H1 (cell line): ENCODE data around the gene PACSIN1. TPM values are rescaled to one million over a fixed set of nuclear protein-coding genes. Genes with fewer than 3 reads are reported as not detected.
A peak's percentile ranks its signal among the peaks of the same experiment; 100 is the strongest.

Experiments used
- CTCF ChIA-PET: fragments of 300-600 bp; sonication (Branson Sonifier 250); formaldehyde crosslinking; loops from one replicate; lab custom pipeline; 2021; ENCODE audit not compliant: partially characterized antibody; lab: Charles Lee
- POLR2A ChIA-PET: fragments of 300-600 bp; sonication (Branson Sonifier 250); formaldehyde crosslinking; loops from one replicate; lab custom pipeline; 2021; ENCODE audit warnings: inconsistent platforms; ENCODE audit not compliant: partially characterized antibody; lab: Charles Lee
- DNase-seq, 2 experiments: peaks; one replicate each; pipeline versions ENCODE4 v3.0.0 to v3.0.0-alpha.2; 2010 to 2022; ENCODE audit warnings: low spot score in 2 of 2, low read depth in 1 of 2, mixed read lengths in 1 of 2
- FAIRE-seq: peaks from 2 replicates; lab custom pipeline; 2011; peaks lifted over from hg19 to GRCh38; lab: Jason Lieb, UNC
- H2AFZ ChIP-seq: 2 replicates; pipeline ENCODE4 v1.8.1; 2012; ENCODE audit warnings: low read length, inconsistent platforms
- H2AK5ac ChIP-seq: 2 replicates; pipeline ENCODE4 v1.6.1; 2013; ENCODE audit warnings: low read depth, low read length
- H2BK120ac ChIP-seq: replicated peaks from 2 replicates; pipeline ENCODE3; 2013; ENCODE audit warnings: low read depth, low read length, inconsistent platforms
- H2BK12ac ChIP-seq: 2 replicates; pipeline ENCODE4 v1.6.1; 2013; ENCODE audit warnings: low read depth, low read length
- H2BK15ac ChIP-seq: 2 replicates; pipeline ENCODE4 v1.6.1; 2013; ENCODE audit warnings: low read length
- H2BK20ac ChIP-seq: 2 replicates; pipeline ENCODE4 v1.6.1; 2013; ENCODE audit warnings: low read length
- H2BK5ac ChIP-seq: 2 replicates; pipeline ENCODE4 v1.6.1; 2013; ENCODE audit warnings: low read depth, low read length
- H3K14ac ChIP-seq: 2 replicates; pipeline ENCODE4 v1.6.1; 2013; ENCODE audit warnings: inconsistent platforms; ENCODE audit not compliant: insufficient read length
- H3K18ac ChIP-seq: 2 replicates; pipeline ENCODE4 v1.6.1; 2013; ENCODE audit warnings: low read length; ENCODE audit errors: extremely low read depth
- H3K23ac ChIP-seq: 2 replicates; pipeline ENCODE4 v1.6.1; 2013; ENCODE audit warnings: inconsistent platforms; ENCODE audit not compliant: insufficient read length
- H3K23me2 ChIP-seq: 2 replicates; pipeline ENCODE4 v1.6.1; 2013; ENCODE audit warnings: low read depth, low read length
- H3K27ac ChIP-seq: 2 replicates; pipeline ENCODE4 v1.6.1; 2011; ENCODE audit warnings: low read depth, low read length, inconsistent platforms
- H3K27me3 ChIP-seq, 4 experiments: replicated peaks in 1 of 4; 1 replicate in 1 of 4; 2 replicates in 3 of 4; pipeline versions ENCODE4 v1.6.1 to v1.8.1; 2011 to 2013; ENCODE audit warnings: low read length in 3 of 4, mild to moderate bottlenecking in 3 of 4, inconsistent platforms in 2 of 4, mixed read lengths in 2 of 4, moderate library complexity in 1 of 4; ENCODE audit not compliant: control insufficient read depth in 3 of 4, insufficient read depth in 3 of 4; ENCODE audit errors: extremely low read depth in 1 of 4
- H3K36me3 ChIP-seq, 4 experiments: 2 replicates each; pipeline versions ENCODE4 v1.6.1 to v1.8.1; 2011 to 2013; ENCODE audit warnings: mild to moderate bottlenecking in 4 of 4, low read length in 3 of 4, moderate library complexity in 2 of 4, control low read depth in 1 of 4, inconsistent platforms in 1 of 4; ENCODE audit not compliant: insufficient read depth in 4 of 4, control insufficient read depth in 2 of 4
- H3K4ac ChIP-seq: replicated peaks from 2 replicates; pipeline ENCODE3; 2013; ENCODE audit warnings: low read length, low read depth, mixed read lengths, inconsistent platforms; ENCODE audit not compliant: insufficient read length
- H3K4me1 ChIP-seq, 4 experiments: replicated peaks in 1 of 4; 1 replicate in 1 of 4; 2 replicates in 3 of 4; pipeline versions ENCODE4 v1.6.1 to v1.8.1; 2011 to 2013; ENCODE audit warnings: low read length in 3 of 4, inconsistent platforms in 2 of 4, mixed read lengths in 1 of 4; ENCODE audit not compliant: insufficient read depth in 4 of 4, control insufficient read depth in 3 of 4
- H3K4me2 ChIP-seq, 2 experiments: 2 replicates each; pipeline versions ENCODE4 v1.6.1 to v1.8.1; 2011 to 2013; ENCODE audit warnings: low read depth in 2 of 2, low read length in 2 of 2, control low read depth in 1 of 2, inconsistent platforms in 1 of 2, mild to moderate bottlenecking in 1 of 2; ENCODE audit not compliant: insufficient read depth in 1 of 2
- H3K4me3 ChIP-seq, 4 experiments: fragments of 200-600, 300-600 bp in 1 of 4; sonication (generic), shearing (Covaris generic), sonication (Bioruptor Twin) in 1 of 4; 2 replicates each; pipeline versions ENCODE4 v1.5.1 to v1.8.1; 2011 to 2016; ENCODE audit warnings: low read length in 4 of 4, low read depth in 3 of 4, control low read depth in 2 of 4, inconsistent platforms in 2 of 4, mild to moderate bottlenecking in 2 of 4, mixed read lengths in 1 of 4, moderate library complexity in 1 of 4; ENCODE audit not compliant: insufficient read depth in 2 of 4; ENCODE audit errors: extremely low read depth in 1 of 4
- H3K56ac ChIP-seq: replicated peaks from 2 replicates; pipeline ENCODE3; 2013; ENCODE audit warnings: low read depth, mild to moderate bottlenecking, mixed read lengths, low read length, inconsistent platforms; ENCODE audit not compliant: insufficient read length
- H3K79me1 ChIP-seq: 2 replicates; pipeline ENCODE4 v1.6.1; 2013; ENCODE audit warnings: low read depth, low read length, control low read depth
- H3K79me2 ChIP-seq, 2 experiments: 2 replicates each; pipeline versions ENCODE4 v1.6.1 to v1.8.1; 2012 to 2013; ENCODE audit warnings: low read length in 2 of 2, mild to moderate bottlenecking in 2 of 2, inconsistent platforms in 1 of 2; ENCODE audit not compliant: insufficient read depth in 2 of 2, control insufficient read depth in 1 of 2
- H3K9ac ChIP-seq, 4 experiments: replicated peaks in 1 of 4; 1 replicate in 1 of 4; 2 replicates in 3 of 4; pipeline versions ENCODE4 v1.6.1 to v1.8.1; 2011 to 2013; ENCODE audit warnings: low read depth in 3 of 4, low read length in 3 of 4, control low read depth in 2 of 4, mild to moderate bottlenecking in 2 of 4, moderate library complexity in 2 of 4, inconsistent platforms in 1 of 4; ENCODE audit errors: extremely low read depth in 1 of 4
- H3K9me3 ChIP-seq, 2 experiments: 2 replicates each; pipeline versions ENCODE4 v1.6.1 to v1.8.1; 2012 to 2013; ENCODE audit warnings: mild to moderate bottlenecking in 2 of 2, moderate library complexity in 2 of 2, control low read depth in 1 of 2, inconsistent platforms in 1 of 2, low read depth in 1 of 2, low read length in 1 of 2, mixed read lengths in 1 of 2; ENCODE audit not compliant: insufficient read depth in 2 of 2
- H4K20me1 ChIP-seq, 2 experiments: replicated peaks in 1 of 2; 2 replicates each; pipeline versions ENCODE3 to v1.8.1; 2011 to 2013; ENCODE audit warnings: inconsistent platforms in 2 of 2, low read length in 2 of 2, mild to moderate bottlenecking in 1 of 2; ENCODE audit not compliant: insufficient read depth in 2 of 2, control insufficient read depth in 1 of 2
- H4K5ac ChIP-seq: 2 replicates; pipeline ENCODE4 v1.6.1; 2013; ENCODE audit warnings: low read length, low read depth, mixed read lengths, inconsistent platforms; ENCODE audit not compliant: insufficient read length
- H4K8ac ChIP-seq: 2 replicates; pipeline ENCODE4 v1.8.0; 2013; ENCODE audit warnings: mild to moderate bottlenecking, moderate library complexity, low read length, inconsistent platforms; ENCODE audit not compliant: insufficient read depth; ENCODE audit errors: extremely low read depth
- H4K91ac ChIP-seq: replicated peaks from 2 replicates; pipeline ENCODE3; 2013; ENCODE audit warnings: low read length, mixed read lengths, inconsistent platforms; ENCODE audit not compliant: insufficient read length
- CBX5 ChIP-seq: fragments of 300-800, 300-1000 bp; sonication (generic); IDR thresholded peaks from 2 replicates; pipeline ENCODE4 v1.7.1; 2016; ENCODE audit warnings: antibody characterized with exemption, low read length, low read depth
- CEBPB ChIP-seq: IDR thresholded peaks from 2 replicates; pipeline ENCODE4 v1.6.1; 2012; ENCODE audit warnings: low read depth, low read length
- WGBS, 2 experiments: shearing (Covaris generic) in 1 of 2; methylation state at CpG; one replicate each; pipeline versions ENCODE4 v1.1.6 to v1.1.7; 2013 to 2015; ENCODE audit warnings: low lambda C conversion rate in 2 of 2, mixed read lengths in 2 of 2, inconsistent platforms in 1 of 2, low coverage in 1 of 2, missing lambda C conversion rate in 1 of 2; ENCODE audit not compliant: insufficient replicate concordance in 2 of 2, insufficient coverage in 1 of 2, insufficient read length in 1 of 2; ENCODE audit errors: extremely low coverage in 1 of 2, missing lambda C conversion rate in 1 of 2; 5-methylcytosine and 5-hydroxymethylcytosine counted together
- polyA plus RNA-seq, 7 experiments: library from polyadenylated mRNA; depleted of rRNA in 3 of 7; stranded (reverse) in 5 of 7; unstranded in 2 of 7; fragments of >200 nt in 5 of 7; fragments of 200-250 nt in 2 of 7; gene quantifications; 1 replicate in 5 of 7; 2 replicates in 1 of 7; 4 replicates in 1 of 7; pipeline versions ENCODE4 v1.2.1 to v1.2.3, GENCODE V29; 2011 to 2013; ENCODE audit warnings: missing spikeins in 2 of 7, mixed read lengths in 2 of 7
- total RNA-seq: library from RNA; stranded (reverse); fragmentation: NEBNext Ultra II Directional; extraction: Animal tissue kit (Norgen Biotek cat#: 25700); gene quantifications from 2 replicates; pipeline ENCODE4 v1.2.1, GENCODE V29; 2021

PACSIN1 gene
- total and polyA plus RNA-seq, 2 of the 8 experiments (the other 6 are each of a cell fraction or from before 2014, with no cell fraction given): 5.9 to 11.1 TPM

- Histone ChIP-seq H3K79me2 (no peaks in the 10 kb centered on the region), H4K20me1 (peaks cover 0 to 4% of the 10 kb centered on the region in 2 experiments), H3K4me2 (no peak overlapping the region), H3K27me3 (peaks cover 0 to 6% (median 1%) of the 10 kb centered on the region in 4 experiments; a peak in 2 of 7 replicates), H2BK12ac (no peak overlapping the region), H3K36me3 (no peaks in the 10 kb centered on the region), H2BK15ac (no peak overlapping the region), H3K79me1 (peaks cover 3% of the 10 kb centered on the region; the same call in 1 of the 2 replicates), H3K56ac (no peak overlapping the region), H4K5ac (no peak overlapping the region), H3K9ac (no peak overlapping the region), H3K4ac (no peak overlapping the region), H2BK5ac (no peak overlapping the region), H3K27ac (no peak overlapping the region), H2AFZ (no peak overlapping the region), H3K4me3 (no peak overlapping the region), H4K91ac (no peak overlapping the region), H3K23ac (no peak overlapping the region), H3K18ac (no peak overlapping the region), H3K23me2 (peaks cover 12% of the 10 kb centered on the region), H2BK20ac (no peak overlapping the region), H3K14ac (no peak overlapping the region), H2AK5ac (peak overlapping the region; percentile 53; the same call in 1 of the 2 replicates), H3K9me3 (no peaks in the 10 kb centered on the region), H3K4me1 (peaks cover 0 to 17% (median 9%) of the 10 kb centered on the region in 4 experiments; a peak in 5 of 7 replicates), H2BK120ac (no peak overlapping the region), H4K8ac (no peak overlapping the region)
- POLR2A ChIA-PET: interaction anchor here (1.7 kb wide), 1 partner anchor 14 kb away, joined by 5 read pairs; no protein-coding TSS in a partner anchor
- CTCF ChIA-PET: interaction anchor here (0.7 to 4.5 kb wide), 3 partner anchors 20 to 96 kb away, joined by 3 to 23 read pairs (median 8); no protein-coding TSS in a partner anchor
- FAIRE-seq: no peak
- no peak for DNase-seq
- 81% methylated on average over 5 of the region's 5 CpGs; no CpG with 5 or more reads in 1 of the 2 experiments for WGBS, 2 experiments
- TF ChIP-seq CBX5 (no peak), CEBPB (no peak)
Observed at GRCh38 chr6:34512738-34513115, 46.9 kb downstream of the PACSIN1 start.
